ENCODE results near the gene RNF157.
A peak's percentile ranks its signal among the peaks of the same experiment; 100 is the strongest.

The RNF157 gene

GRCh38 chr17:76154292-76154691 lies 86.0 kb downstream of the RNF157 start:
- DNase-seq = no peak

- no peak for DNase-seq
Measured at GRCh38 chr17:76153640-76154039, 86.7 kb downstream of the RNF157 start.

GRCh38 chr17:76153202-76153601 lies 87.1 kb downstream of the RNF157 start:
- DNase-seq = no peak

GRCh38 chr17:76152591-76152990 lies 87.7 kb downstream of the RNF157 start:
- DNase-seq = no peak

GRCh38 chr17:76151896-76152454 lies 88.3 kb downstream of the RNF157 start:
- no peak for DNase-seq

- no peak for DNase-seq
Measured at GRCh38 chr17:76150712-76151622, 89.3 kb downstream of the RNF157 start.

GRCh38 chr17:76149214-76149613 lies 91.1 kb downstream of the RNF157 start:
- no peak for DNase-seq

- DNase-seq = no peak
Measured at GRCh38 chr17:76148015-76148326, 92.3 kb downstream of the RNF157 start.

GRCh38 chr17:76147211-76148014 lies 92.9 kb downstream of the RNF157 start:
- peak; percentile 21 for DNase-seq

- DNase-seq = no peak
Measured at GRCh38 chr17:76146053-76146851, 94.0 kb downstream of the RNF157 start.

GRCh38 chr17:76145231-76146052 lies 94.9 kb downstream of the RNF157 start:
- DNase-seq = no peak

GRCh38 chr17:76142585-76143041 lies 97.7 kb downstream of the RNF157 start:
- no peak for DNase-seq

- peak; percentile 61 for DNase-seq
Measured at GRCh38 chr17:76142039-76142584, 98.2 kb downstream of the RNF157 start.

- peak; percentile 93 for DNase-seq
Measured at GRCh38 chr17:76141212-76142038, 98.9 kb downstream of the RNF157 start, which contains the start of gene FOXJ1. FOXJ1 (minus strand) TSS chr17:76141245; CDS start chr17:76140395, 850 bp downstream.

- DNase-seq = no peak
Measured at GRCh38 chr17:76140661-76141211, 99.6 kb downstream of the RNF157 start.

GRCh38 chr17:76139801-76140660 lies 100.3 kb downstream of the RNF157 start:
- no peak for DNase-seq

GRCh38 chr17:76138896-76139752 lies 101.2 kb downstream of the RNF157 start:
- DNase-seq = no peak

All from NCI-H2227 treated with DMSO at 0.1 percent for 48 hours (cell line).